Subcutaneous adipose tissue (tissue), 4 donors: ENCODE measurements around the gene LAG3. TPM values are rescaled to one million over a fixed set of nuclear protein-coding genes. Genes with fewer than 3 reads are reported as not detected.

Source experiments
- total RNA-seq, 4 donors: library from RNA; depleted of rRNA; stranded (reverse); fragments of >200 nt; gene quantifications; one replicate each; pipeline ENCODE4 v1.1.0, GENCODE V29; 2016
- TF ChIP-seq, protein P1 (sequence below): fragments of 450-650 bp; IDR thresholded peaks from one replicate; pipeline ENCODE4 v1.5.1; 2016; ENCODE audit warnings: low read depth, mild to moderate bottlenecking, control low read depth, antibody characterized with exemption, moderate library complexity

The LAG3 gene
- total RNA-seq, 4 donors from 2014 or later = 0.44 to 1.4 TPM; not detected in 2

DNA sequence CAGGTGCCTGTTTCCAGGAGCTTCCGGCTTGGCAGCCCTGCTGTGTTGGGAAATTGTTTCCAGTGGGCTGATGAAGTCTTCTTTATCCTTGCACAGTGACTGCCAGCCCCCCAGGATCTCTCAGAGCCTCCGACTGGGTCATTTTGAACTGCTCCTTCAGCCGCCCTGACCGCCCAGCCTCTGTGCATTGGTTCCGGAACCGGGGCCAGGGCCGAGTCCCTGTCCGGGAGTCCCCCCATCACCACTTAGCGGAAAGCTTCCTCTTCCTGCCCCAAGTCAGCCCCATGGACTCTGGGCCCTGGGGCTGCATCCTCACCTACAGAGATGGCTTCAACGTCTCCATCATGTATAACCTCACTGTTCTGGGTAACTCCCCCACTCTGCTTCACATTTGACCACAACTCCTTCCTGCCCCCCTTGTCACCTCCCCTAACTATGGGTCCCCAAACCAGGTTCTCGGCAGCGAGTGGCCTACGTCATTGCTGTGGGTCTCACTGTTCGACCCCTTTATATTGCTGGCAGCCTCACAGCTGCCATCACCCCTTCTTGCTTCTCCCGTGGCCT is 2.3 kb downstream of the LAG3 start:
- TF ChIP-seq, protein P1, sequence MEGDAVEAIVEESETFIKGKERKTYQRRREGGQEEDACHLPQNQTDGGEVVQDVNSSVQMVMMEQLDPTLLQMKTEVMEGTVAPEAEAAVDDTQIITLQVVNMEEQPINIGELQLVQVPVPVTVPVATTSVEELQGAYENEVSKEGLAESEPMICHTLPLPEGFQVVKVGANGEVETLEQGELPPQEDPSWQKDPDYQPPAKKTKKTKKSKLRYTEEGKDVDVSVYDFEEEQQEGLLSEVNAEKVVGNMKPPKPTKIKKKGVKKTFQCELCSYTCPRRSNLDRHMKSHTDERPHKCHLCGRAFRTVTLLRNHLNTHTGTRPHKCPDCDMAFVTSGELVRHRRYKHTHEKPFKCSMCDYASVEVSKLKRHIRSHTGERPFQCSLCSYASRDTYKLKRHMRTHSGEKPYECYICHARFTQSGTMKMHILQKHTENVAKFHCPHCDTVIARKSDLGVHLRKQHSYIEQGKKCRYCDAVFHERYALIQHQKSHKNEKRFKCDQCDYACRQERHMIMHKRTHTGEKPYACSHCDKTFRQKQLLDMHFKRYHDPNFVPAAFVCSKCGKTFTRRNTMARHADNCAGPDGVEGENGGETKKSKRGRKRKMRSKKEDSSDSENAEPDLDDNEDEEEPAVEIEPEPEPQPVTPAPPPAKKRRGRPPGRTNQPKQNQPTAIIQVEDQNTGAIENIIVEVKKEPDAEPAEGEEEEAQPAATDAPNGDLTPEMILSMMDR = no peak

DNA sequence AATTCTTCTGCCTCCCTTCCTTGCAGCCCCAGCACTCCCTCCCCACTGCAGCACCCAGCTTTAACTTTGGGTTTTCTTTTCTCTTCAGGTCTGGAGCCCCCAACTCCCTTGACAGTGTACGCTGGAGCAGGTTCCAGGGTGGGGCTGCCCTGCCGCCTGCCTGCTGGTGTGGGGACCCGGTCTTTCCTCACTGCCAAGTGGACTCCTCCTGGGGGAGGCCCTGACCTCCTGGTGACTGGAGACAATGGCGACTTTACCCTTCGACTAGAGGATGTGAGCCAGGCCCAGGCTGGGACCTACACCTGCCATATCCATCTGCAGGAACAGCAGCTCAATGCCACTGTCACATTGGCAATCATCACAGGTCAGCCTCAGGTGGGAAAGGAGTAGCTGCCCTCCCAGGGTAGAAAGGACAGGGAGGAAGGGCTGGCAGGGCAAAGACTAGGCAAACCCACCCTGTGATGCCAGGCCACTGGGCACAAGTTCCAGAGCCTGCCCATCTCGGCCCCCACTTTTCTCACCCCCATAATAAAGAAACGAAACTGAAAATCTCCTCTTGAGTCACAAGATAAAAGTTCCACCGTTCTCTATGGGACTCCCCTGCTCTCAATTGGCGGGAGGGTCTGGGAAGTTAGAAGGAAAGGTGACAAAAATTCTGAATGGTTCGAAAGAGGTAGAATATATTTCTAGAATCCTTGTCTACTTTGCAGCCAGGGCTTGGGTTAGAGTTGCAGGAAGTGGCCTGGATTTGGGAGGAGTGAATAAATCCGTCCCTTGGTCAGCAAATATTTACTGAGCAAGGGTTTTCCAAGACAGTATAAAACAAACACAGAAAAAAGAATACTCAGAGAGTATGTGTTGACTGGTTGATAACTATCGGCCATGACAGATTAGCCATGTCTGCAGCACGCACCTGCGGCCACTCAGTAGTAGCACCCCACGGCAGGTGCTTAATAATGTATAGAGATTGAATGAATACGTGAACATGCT is 3.2 kb downstream of the LAG3 start:
- TF ChIP-seq, protein P1 = no peak

DNA sequence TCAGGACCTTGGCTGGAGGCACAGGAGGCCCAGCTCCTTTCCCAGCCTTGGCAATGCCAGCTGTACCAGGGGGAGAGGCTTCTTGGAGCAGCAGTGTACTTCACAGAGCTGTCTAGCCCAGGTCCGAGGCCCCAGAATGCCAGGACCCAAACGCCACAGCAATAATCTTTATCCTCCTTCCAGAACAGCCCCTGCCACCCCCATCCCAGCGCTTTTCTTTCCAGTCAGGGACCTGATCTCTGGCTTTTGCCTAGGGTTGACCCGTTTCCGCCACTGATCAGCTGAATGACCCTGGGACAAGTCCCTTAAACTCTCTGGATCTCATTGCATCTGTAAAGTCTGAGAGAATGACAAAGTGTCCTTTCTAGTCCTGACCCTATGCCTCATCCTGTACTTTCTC is 5.1 kb downstream of the LAG3 start:
- TF ChIP-seq, protein P1 = no peak

DNA sequence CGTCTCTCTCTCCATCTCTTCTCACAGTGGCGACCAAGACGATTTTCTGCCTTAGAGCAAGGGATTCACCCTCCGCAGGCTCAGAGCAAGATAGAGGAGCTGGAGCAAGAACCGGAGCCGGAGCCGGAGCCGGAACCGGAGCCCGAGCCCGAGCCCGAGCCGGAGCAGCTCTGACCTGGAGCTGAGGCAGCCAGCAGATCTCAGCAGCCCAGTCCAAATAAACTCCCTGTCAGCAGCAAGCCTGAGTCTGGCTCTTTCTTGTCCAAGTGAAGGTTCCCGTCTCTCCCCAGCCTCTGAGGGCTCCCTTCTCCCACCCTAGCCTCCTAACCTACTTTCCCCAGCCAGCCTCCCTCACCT is 5.9 kb downstream of the LAG3 start:
- TF ChIP-seq, protein P1 = no peak

DNA sequence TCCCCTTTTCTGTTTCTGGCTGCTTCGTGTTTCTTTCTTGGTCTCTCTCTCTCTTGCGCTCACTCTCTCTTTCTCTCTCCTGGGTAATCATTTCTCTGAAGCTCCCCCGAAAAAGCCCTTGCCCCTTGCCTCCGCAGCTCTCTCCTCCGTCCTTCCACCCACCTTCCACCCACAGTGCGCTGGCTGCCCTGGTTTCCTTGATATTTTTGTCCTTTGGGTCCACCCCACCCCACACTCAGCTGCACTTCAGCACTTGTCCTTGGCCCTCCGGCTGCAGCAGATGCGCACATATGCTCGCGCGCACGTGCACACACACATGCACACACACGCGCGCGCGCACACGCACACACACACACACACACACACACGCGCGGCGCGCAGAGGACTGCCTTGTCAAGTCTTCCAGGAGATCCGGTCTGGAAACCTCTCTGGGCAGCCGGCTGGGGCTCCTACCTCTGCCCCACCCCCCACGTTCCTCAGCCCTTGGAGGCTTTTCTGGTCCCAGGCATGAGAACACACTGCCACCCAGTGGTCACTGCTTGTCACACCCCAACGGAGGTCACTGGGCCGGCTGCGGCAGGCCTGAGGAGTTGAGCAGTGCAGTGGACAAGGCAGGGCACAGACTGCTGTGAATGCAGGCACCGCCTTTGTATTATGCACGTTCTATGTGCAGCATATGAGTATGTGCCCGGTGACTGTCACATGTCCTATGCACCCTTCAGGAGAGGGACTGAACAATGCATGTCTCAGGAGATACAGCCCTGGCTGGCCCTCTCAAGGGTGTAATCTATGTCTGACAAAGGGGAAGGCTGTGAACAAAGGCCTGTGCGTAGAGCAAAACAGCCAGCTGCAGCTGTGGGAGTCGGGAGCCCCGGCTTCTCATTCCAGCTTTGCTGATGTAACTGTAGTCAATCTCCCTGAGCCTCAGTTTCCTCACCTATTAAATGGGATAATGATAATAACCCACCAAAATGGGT is 6.5 kb downstream of the LAG3 start:
- TF ChIP-seq, protein P1 = no peak

DNA sequence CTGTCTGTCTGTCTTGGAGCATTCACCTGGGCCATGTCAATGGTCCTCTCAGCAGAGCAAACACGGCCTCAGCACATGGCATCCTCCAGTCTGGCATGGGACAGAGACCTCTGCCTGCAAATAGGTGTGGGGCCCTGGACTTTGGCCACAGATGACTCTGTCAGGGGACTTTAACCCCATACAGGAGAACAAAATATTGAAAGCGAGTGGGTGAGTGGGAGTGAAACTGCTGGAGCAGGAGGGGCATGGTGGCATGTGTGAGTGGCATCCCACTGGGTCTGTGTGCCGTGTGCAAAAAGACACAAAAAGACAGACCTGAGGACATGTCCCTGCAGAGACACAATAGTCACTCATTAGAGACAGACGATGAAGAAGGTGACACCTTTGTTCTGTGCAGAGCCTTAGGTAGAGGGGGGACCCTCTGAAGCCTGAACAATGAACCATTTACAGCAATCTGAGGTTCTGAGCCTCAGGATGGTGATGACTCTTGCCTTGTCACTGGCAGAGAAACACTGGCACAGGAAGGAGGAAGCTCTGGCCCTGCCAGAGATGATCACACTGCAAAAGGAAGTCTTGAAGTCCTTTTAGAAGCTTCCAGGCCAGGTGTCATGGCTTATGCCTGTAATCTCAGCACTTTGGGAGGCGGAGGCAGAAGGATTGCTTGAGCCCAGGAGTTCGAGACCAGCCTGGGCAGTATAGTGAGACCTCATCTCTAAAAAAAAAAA is 7.5 kb downstream of the LAG3 start:
- TF ChIP-seq, protein P1 = no peak
